ENCODE measurements around the gene SMG6.

The SMG6 gene

DNA sequence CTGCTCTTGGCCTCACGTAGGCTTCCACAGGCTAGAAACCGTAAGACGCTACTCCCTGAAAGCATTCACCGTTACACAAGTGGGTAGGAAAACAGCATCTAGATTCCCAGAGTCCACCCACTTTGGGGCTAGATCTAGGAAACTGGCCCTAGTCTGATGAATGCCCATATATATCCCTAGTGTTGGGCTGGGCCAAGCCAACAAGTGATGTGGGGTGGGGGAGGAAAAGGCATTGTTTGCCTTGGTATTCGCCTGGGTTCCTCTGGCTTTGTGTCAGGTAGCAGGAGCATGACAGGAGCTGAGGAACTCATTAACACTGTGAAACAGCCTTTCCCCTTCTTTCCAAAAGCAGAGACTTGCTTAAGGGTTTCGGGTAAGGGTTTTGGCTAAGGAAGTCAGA lies 112.4 kb downstream of the SMG6 start:
- no peak for DNase-seq
- in situ Hi-C loops (cut with HindIII; ENCODE audit: low pct_ligation_motif_present, low pct_unique_long_range_greater_than_20kb, low sequenced_read_pairs) = no loop called here

DNA sequence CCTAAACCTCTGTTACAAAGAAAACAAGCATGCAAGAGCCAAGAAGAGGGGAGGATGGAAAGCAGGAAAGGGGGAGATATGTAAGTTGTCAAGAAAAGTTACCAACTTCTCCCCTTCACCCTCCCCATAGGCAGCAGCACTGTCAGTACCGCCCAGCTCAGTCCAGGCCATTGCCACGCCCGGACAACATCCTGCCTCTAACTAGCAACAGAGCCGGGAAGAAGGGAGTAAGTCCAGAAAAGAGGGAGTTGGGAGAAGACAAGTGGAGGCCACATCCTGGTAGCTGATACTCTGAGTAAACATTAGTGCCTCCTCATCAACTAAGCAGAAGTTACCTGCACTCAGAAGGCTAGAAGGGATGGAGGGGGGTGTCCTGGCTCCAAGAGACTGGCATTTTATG lies 113.6 kb downstream of the SMG6 start:
- no peak for DNase-seq
- in situ Hi-C loops (cut with HindIII; ENCODE audit: low pct_ligation_motif_present, low pct_unique_long_range_greater_than_20kb, low sequenced_read_pairs) = no loop called here

DNA sequence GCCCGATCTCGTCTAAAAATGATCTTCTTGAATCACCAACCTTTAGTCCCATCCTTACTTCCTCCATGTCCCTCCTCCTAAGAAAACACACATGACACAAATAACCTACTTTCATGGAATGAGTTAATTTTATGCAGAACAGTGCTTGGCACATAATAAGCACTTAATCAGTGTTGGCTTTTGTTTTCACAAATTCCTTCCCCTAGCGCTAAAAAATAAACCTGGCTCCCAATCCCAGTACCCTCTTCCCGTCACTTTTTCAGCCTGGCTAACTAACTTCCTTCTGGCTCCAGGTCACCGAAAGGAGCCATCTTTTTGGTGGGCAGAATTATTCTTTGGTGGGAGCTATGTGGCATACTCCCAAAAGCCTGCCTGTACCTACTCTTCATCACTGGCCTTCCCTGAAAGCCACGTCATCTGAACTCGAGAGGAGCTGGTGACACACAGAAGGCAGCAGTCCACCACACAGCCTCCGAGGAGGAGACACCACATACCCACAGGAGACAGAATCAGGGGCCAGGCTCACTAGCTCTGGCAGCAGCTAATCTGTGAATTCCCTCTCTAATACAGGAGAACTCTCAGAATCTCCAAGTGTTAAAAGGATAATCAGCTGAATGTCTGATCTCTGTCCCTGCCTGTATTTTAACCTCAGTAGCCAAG lies 114.5 kb downstream of the SMG6 start:
- in situ Hi-C loops (cut with HindIII; ENCODE audit: low pct_ligation_motif_present, low pct_unique_long_range_greater_than_20kb, low sequenced_read_pairs) = no loop called here
- DNase-seq = no peak

DNA sequence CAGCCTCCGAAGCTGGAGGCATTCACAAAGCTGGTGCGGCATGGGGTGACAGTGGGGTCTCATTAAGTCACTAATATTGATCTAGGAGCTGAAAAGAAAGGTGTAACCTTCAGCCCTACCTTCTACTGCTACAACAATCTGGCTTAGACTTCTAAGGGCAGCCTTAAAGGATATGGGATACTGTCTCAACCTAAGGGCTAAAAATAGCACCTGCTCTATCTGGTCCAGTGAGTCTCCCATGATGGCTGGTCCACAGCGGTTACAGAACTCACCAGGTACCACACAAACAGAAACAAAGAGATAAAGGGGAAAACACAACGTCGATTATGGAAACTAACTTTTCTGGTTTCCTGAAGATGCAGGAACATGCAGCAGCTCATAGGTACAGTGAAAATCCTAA lies 115.8 kb downstream of the SMG6 start:
- DNase-seq = no peak
- in situ Hi-C loops (cut with HindIII; ENCODE audit: low pct_ligation_motif_present, low pct_unique_long_range_greater_than_20kb, low sequenced_read_pairs) = no loop called here

DNA sequence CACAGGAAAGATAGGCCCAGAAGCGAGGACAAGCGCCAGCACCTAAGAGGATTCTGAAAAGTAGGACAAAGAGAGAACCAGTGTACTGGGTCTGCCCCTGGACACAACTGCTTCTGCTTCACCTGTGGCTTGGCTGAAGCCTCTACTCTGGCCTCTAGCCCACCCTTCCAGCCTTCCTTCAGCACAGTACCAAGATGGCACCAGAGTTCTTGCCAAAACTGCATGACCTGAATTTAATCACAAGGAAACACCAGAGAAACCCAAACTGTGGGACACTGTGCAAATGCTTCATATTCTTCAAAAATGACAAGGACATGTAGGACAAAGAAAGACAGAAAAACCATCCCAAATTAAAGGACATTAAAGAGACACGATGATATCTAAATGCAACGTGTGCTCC lies 116.6 kb downstream of the SMG6 start:
- no peak for DNase-seq
- in situ Hi-C loops (cut with HindIII; ENCODE audit: low pct_ligation_motif_present, low pct_unique_long_range_greater_than_20kb, low sequenced_read_pairs) = no loop called here

DNA sequence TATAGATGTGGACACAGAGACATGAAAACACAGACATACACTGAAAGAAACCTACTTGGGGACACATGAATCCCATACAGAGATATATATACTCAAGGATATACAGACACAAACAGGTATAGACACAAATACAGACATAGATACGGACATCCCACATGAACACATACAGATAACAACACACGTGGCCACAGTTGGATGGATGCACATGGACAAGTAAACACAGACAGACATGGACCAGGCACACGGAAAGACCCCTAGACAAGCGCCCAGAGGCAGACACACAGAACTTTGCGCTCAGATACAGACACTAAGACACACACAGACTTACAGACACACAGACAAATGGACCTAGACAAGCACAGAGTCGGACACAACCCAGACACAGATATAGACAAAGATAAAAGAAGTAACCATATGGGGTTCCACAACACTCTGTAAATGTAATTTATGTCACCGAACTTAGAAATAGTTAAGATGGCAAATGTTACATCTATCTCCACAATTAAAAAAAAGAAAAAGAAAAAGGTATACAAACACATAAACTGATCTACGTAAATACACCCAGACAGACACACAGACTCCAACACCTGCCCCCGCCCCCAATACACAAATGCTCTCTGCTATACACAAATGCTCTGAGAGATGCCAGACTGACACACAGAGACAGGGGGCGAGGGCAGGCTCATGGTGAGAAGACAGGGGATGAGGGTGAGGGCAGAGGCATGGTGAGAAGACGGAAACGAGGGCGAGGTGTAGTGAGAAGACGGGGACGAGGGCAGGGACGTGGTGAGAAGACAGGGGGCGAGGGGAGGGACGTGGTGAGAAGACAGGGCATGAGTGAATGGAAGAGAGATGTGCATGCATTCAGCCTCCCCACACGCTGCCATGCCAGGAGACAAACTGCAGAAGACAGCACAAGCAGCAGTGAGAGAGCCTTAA lies 118.3 kb downstream of the SMG6 start:
- in situ Hi-C loops (cut with HindIII; ENCODE audit: low pct_ligation_motif_present, low pct_unique_long_range_greater_than_20kb, low sequenced_read_pairs) = no loop called here
- no peak for DNase-seq

DNA sequence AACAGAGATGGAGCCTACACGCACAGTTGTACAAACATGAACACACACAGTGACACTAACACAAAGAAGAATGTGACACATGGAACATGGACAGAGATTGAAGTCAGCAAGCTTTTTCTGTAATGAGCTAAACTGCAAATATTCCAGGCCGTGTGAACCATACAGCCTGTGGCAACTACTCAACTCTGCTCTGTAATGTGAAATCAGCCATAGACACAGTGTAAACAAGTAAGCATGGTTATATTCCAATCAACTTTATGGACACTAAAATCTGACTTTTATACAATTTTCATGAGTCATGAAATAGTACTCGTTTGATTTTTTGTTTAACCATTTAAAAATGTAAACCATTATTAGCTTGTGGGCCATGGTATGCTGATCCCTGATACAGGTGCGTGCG lies 120.2 kb downstream of the SMG6 start:
- in situ Hi-C loops (cut with HindIII; ENCODE audit: low pct_ligation_motif_present, low pct_unique_long_range_greater_than_20kb, low sequenced_read_pairs) = no loop called here
- no peak for DNase-seq

DNA sequence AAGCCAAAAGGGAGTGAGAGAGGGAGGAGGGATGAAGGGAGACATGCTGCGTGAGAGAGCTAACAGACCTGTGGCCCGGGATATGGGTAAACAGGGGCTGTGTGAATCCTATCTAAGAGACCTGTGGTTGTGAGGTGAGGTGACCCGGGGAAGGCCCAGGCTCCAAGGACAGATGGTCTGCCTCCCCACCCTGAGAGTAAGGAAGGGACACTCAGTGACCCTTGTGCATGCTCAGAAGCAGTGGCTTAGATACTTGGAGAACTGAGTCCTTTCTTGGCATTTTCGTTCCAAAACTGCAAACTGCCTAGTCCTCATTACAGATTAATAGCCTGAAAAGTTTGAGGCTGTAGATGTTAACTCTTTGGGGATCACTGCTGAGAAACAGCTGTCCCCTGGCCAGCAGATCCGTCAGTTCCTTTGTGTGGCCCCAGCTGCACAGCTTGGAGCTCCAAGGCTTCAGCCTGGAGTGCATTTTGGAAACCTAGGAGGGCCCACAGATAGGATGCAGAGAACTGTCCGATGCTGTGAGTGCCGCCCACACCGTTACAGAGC lies 121.6 kb downstream of the SMG6 start:
- DNase-seq = no peak
- in situ Hi-C loops (cut with HindIII; ENCODE audit: low pct_ligation_motif_present, low pct_unique_long_range_greater_than_20kb, low sequenced_read_pairs) = no loop called here

DNA sequence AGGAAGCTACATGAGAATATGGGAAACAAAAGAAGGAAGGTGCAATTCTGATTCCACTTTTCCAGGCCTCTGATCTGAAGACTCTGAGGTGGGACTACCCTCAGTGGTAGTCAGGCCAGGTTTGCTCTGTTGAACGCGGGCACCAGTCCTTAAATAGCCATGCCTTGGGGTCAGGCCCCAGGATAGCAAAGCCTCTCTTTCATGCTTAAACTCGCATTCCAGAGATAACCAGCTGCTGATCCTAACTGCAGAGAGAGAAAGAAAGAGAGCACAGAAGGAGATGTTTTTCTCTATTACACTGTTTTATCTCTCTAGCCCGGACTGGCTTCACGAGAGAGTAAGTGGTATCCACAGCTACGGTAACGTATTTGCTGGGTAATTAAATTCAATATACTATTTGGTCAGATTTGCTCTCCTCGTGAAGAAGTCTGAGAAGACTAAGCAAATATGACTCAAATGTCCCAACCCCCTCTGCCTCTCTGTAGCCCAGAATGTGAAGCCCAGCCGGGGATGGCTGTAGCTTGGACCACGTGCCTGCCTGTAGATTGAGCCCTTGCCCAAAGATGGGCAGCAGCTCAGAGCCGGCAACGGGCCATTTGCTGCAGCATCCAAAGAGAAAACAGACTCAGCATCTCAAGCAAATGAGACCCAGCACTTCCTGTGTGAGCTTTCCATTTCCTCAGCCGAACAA lies 122.2 kb downstream of the SMG6 start:
- DNase-seq = no peak
- in situ Hi-C loops (cut with HindIII; ENCODE audit: low pct_ligation_motif_present, low pct_unique_long_range_greater_than_20kb, low sequenced_read_pairs) = no loop called here

DNA sequence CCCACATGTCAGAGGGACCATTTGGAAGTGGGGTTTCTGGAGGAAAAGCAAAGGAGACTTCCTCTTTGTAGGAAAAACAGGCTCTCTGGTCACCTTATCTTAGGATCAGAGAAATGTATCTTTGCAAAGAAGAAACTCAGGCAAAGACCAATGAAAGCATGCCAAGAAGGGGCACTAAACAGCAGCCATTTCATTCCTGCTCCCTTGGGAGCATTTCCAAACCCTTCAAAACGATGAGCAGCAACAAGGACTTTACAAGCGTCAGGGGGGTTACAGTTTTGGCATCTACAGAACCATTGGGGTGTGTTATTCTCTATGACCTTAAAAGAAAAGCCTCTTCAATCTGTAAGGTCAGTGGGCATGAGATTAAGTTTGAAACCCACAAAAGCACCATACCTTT lies 122.8 kb downstream of the SMG6 start:
- in situ Hi-C loops (cut with HindIII; ENCODE audit: low pct_ligation_motif_present, low pct_unique_long_range_greater_than_20kb, low sequenced_read_pairs) = no loop called here

DNA sequence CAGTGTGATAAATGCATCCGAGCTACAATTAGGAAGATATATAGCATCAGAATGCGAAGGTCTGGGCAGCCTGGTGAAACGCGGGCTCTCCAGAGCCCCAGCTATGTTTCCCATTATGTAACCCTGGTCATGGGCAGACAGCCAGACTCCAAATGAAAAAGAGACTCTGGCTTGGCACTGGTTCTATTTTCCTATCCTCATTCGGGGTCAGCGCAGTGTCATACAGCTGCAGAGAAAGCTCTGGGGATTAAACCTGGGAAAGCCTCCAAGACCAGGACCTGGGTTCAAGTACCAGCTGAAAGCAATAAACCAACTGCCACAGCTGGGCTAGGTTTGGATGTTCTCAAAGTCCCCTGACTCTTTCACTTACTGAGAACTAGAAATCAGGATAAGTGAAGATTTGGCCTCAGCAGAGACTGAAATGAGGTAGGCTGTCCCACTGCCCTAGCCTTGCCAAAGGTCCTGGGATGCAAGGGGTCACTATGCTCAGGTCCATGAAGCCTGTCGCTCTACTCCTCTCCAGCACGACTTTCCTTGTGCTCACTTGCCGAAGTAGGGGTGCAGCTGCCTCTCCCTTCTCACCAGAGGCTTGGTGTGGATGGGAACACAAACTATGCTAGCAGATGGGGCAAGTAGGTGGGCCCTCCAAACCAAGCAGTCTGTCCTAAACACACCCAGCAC lies 123.8 kb downstream of the SMG6 start:
- no peak for DNase-seq
- in situ Hi-C loops (cut with HindIII; ENCODE audit: low pct_ligation_motif_present, low pct_unique_long_range_greater_than_20kb, low sequenced_read_pairs) = no loop called here

More for the DNA sequence above, 122.8 kb downstream of the SMG6 start:
- no peak for DNase-seq

DNA sequence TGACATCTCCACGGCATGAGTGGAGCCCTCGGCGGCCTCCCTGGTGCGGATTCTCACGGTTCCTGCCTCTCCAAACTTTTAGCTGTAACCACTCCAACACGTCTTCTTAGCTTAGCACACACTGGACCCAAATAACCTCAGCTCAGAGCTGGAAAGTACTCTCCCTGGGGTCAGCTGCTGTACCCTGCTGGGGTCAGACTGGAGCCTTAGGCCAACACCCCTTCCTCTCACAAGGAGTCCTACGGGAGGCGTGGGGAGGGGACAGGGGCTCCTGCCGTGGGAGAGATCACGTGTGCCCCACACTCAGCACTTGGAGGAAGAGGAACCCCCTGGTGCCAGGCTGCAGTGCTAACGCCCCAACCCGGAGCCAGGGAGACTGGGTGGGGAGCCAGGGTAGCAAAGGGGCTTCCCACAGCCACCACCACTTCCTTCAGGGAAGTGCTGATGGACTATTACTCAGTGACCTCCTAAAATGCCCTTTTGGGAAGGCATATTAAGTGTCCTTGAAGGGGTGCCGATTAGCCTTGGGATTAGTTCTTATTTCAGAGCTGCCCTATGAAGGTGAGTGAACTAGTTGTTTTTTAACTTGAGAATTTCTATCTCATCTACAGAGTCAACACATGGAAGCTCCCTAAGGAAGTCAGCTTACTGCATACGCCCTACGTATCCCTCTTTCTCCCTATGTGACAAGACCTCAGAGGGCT lies 124.6 kb downstream of the SMG6 start:
- in situ Hi-C loops (cut with HindIII; ENCODE audit: low pct_ligation_motif_present, low pct_unique_long_range_greater_than_20kb, low sequenced_read_pairs) = no loop called here

DNA sequence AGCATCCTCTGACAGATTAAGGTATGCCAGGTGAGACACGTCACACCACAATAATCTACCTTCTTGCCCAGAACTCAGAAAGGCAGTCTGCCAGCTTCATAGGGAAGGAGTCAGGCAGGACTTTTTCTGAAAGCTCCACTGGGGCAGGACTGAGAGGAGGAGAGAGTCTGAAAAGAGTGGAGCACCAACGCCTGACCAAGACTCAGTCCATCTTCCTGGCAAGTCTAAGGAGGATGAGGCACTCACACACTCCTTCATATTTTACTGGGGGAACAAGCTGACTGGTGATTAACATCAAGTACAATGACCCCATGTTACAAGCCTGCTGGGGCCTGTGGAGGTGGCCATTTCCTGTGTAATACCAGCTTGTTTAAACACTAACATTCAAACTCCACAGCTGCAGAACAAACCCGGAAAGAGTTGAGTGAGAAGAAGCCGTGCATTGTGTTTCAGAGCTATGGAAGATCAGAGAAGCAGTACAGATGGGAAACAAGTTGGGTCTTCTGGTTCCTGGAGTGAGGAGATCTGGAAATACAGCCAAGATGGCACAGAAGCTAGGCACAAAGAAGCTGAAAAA lies 126.3 kb downstream of the SMG6 start:
- in situ Hi-C loops (cut with HindIII; ENCODE audit: low pct_ligation_motif_present, low pct_unique_long_range_greater_than_20kb, low sequenced_read_pairs) = no loop called here
- DNase-seq = no peak

More for the DNA sequence above, 124.6 kb downstream of the SMG6 start:
- DNase-seq = no peak

DNA sequence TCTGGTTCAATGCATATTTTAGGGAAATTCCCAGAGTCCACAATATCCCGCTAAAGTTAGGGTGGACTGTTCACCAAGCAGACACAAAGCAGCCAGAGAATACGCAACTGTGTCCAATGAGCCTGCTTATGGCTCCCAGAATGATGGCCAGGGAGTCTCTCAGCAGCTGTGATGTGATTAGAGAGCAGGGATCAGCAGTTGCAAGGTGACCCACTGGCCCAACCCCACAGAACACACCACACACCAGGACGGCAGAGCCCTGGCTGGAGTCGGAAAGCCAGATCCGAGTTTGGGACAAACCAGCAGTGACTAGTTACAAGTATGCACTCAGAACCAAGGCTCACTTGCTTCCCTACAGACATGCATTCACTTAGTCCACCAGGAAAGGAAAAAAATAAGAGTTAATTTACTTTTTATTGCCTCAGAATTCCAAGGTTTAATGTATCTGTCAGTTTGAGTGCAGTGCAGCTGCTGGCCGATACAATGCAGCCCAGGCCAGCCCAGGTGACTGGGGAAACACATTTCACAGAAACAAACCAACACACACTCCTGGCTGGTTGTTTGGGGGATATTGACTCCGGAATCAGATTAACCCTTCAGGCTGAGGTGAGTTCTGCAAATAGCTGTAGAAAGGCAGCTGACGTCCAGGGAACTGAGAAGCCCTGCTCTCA lies 127.0 kb downstream of the SMG6 start:
- in situ Hi-C loops (cut with HindIII; ENCODE audit: low pct_ligation_motif_present, low pct_unique_long_range_greater_than_20kb, low sequenced_read_pairs) = no loop called here

DNA sequence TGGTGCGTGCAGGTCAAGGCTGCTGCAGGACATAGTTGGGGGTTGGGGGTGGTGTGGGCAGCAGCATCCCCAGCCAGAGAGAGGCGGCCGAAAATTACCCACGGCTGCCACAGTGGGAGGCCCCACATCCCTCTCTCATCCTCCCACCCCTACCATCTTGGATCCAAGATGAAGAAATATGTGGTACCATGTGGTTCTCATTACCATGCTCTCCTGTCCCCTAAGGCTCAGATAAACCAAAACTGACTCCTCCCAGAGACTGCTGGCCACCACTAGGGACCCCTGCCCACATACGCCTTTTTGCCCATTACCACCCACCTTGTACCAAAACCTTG lies 128.3 kb downstream of the SMG6 start:
- DNase-seq = no peak
- in situ Hi-C loops (cut with HindIII; ENCODE audit: low pct_ligation_motif_present, low pct_unique_long_range_greater_than_20kb, low sequenced_read_pairs) = no loop called here

More for the DNA sequence above, 127.0 kb downstream of the SMG6 start:
- no peak for DNase-seq

DNA sequence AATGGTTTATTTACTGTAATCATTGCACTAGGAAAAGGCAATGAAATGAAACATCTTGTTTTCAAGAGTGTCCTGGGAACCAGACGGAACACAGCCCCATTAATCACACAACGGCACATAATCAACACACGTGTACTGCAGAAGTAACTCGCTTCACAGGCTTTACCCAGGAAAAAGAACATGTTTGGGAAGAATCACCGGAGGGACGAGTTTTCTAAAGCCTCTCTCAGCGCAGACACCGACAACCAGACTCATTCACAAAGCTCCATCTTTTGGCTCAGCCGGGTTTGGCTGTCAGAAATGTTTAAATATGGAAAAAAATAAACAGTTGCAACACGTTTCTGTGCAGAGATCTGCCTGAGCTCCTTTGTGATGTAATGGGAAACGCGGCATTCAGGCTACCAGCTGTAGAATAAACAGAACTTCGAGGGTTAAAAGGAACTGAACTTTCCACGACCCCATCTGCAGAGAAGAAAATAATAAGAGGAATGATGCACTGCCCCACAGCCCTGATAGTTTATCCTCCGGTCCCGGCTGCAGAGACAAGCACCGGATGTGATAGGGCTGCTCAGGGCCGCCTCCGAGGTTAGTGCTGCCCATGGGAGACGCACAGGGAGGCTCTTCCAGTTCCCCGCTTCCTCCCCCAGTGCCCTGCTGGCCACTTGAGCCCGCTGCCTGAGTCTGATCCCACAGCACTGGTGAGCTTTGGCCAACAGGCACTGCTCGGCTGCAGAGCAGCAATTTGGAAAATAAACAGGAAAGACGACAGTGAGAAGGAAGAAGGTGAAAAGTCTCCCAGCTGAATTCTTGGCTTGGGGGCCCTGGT lies 128.9 kb downstream of the SMG6 start:
- in situ Hi-C loops (cut with HindIII; ENCODE audit: low pct_ligation_motif_present, low pct_unique_long_range_greater_than_20kb, low sequenced_read_pairs) = no loop called here
- no peak for DNase-seq

DNA sequence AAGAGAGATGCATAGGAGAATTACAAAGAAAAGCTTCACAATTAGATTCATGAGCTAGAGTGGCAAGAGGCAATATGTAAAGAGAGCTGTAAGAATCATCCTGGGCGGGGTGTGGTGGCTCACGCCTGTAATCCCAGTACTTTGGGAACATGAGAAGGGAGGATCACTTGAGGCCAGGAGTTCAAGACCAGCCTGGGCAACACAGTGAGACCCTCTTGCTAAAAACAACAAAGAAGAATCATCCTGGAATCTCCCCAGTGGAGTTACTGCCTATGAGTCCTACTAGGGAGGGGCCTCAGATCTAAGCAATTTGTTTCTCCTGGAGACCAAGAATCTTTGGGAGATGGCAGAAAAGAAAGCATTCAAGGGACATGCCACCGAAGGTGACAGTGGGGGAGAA lies 129.6 kb downstream of the SMG6 start:
- in situ Hi-C loops (cut with HindIII; ENCODE audit: low pct_ligation_motif_present, low pct_unique_long_range_greater_than_20kb, low sequenced_read_pairs) = no loop called here
- DNase-seq = no peak
